WTC11 (cell line): ENCODE data around the gene PDCD10. TPM values are rescaled to one million over a fixed set of nuclear protein-coding genes. Genes with fewer than 3 reads are reported as not detected.

Experiments
- ATAC-seq: fragments of 200-7000 bp; cut with Tn5 transposase; 2 replicates; pipeline ENCODE4 v1.10.0; 2021; ENCODE audit warnings: mild to moderate bottlenecking, moderate library complexity
- Bru-seq: library from RNA; stranded (reverse); fragments of 400-500 nt; gene quantifications from one replicate; lab custom pipeline; 2021; lab: Mats Ljungman, UMichigan
- CTCF ChIA-PET: fragments of 300-600 bp; sonication (Branson Sonifier 250); formaldehyde crosslinking; loops from one replicate; lab custom pipeline; 2021; ENCODE audit warnings: antibody characterized with exemption; lab: Charles Lee
- POLR2A ChIA-PET: fragments of 350-600 bp; sonication (Branson Sonifier 250); formaldehyde crosslinking; loops from one replicate; lab custom pipeline; 2021; ENCODE audit warnings: antibody characterized with exemption; lab: Charles Lee
- DNase-seq: peaks from one replicate; pipeline ENCODE4 v3.0.0; 2021; ENCODE audit warnings: low spot score
- H3K27ac Mint-ChIP-seq: 2 replicates; pipeline ENCODE4 v1.8.0; 2021; ENCODE audit warnings: mixed read lengths
- H3K27me3 Mint-ChIP-seq: 2 replicates; pipeline ENCODE4 v1.8.0; 2021; ENCODE audit warnings: low read depth, mild to moderate bottlenecking, moderate library complexity, mixed read lengths
- H3K36me3 Mint-ChIP-seq: 2 replicates; pipeline ENCODE4 v1.8.0; 2021; ENCODE audit warnings: mixed read lengths
- H3K4me1 Mint-ChIP-seq: 2 replicates; pipeline ENCODE4 v1.8.0; 2022; ENCODE audit warnings: mixed read lengths
- H3K4me3 Mint-ChIP-seq: 2 replicates; pipeline ENCODE4 v1.8.0; 2021; ENCODE audit warnings: mild to moderate bottlenecking, moderate library complexity, mixed read lengths
- H3K9me3 Mint-ChIP-seq: 2 replicates; pipeline ENCODE4 v1.8.0; 2021; ENCODE audit warnings: mixed read lengths
- ATF1 ChIP-seq: sonication (generic); formaldehyde crosslinking; IDR thresholded peaks from 2 replicates; pipeline ENCODE4 v1.8.1; 2023; ENCODE audit warnings: mild to moderate bottlenecking, moderate library complexity, missing genetic modification reagents
- CDX4 ChIP-seq: fragments of 250-450 bp; sonication (Bioruptor Pico); IDR thresholded peaks from 2 replicates; pipeline ENCODE4 v1.9.0; 2021; ENCODE audit warnings: moderate library complexity, mild to moderate bottlenecking, inconsistent platforms, borderline replicate concordance
- CREM ChIP-seq: sonication (generic); formaldehyde crosslinking; IDR thresholded peaks from 2 replicates; pipeline ENCODE4 v1.8.1; 2022; ENCODE audit warnings: mild to moderate bottlenecking, missing genetic modification reagents, moderate library complexity
- EMX1 ChIP-seq: fragments of 250-450 bp; sonication (Bioruptor Pico); IDR thresholded peaks from 2 replicates; pipeline ENCODE4 v1.8.0; 2021; ENCODE audit warnings: mild to moderate bottlenecking
- ERG ChIP-seq: fragments of 250-450 bp; sonication (Bioruptor Pico); IDR thresholded peaks from 2 replicates; pipeline ENCODE4 v1.8.0; 2021; ENCODE audit warnings: mild to moderate bottlenecking
- ESRRA ChIP-seq: sonication (generic); formaldehyde crosslinking; IDR thresholded peaks from 2 replicates; pipeline ENCODE4 v1.8.1; 2022; ENCODE audit warnings: mild to moderate bottlenecking, missing genetic modification reagents, borderline replicate concordance
- ETV6 ChIP-seq: sonication (generic); formaldehyde crosslinking; IDR thresholded peaks from 2 replicates; pipeline ENCODE4 v1.8.1; 2022; ENCODE audit warnings: mild to moderate bottlenecking, missing genetic modification reagents
- FOXK1 ChIP-seq: sonication (generic); formaldehyde crosslinking; IDR thresholded peaks from 2 replicates; pipeline ENCODE4 v1.8.0; 2022; ENCODE audit warnings: mild to moderate bottlenecking, moderate library complexity, missing genetic modification reagents
- FOXP1 ChIP-seq: sonication (generic); formaldehyde crosslinking; IDR thresholded peaks from 2 replicates; pipeline ENCODE4 v1.8.0; 2022; ENCODE audit warnings: missing genetic modification reagents, mild to moderate bottlenecking, moderate library complexity, borderline replicate concordance
- GABPB1 ChIP-seq: sonication (generic); formaldehyde crosslinking; IDR thresholded peaks from 2 replicates; pipeline ENCODE4 v1.8.1; 2023; ENCODE audit warnings: mild to moderate bottlenecking, missing genetic modification reagents
- GRHL2 ChIP-seq: fragments of 250-450 bp; sonication (Bioruptor Pico); IDR thresholded peaks from 2 replicates; pipeline ENCODE4 v1.8.0; 2022; ENCODE audit warnings: mild to moderate bottlenecking, moderate library complexity; ENCODE audit not compliant: insufficient replicate concordance, severe bottlenecking
- HMGXB4 ChIP-seq: sonication (generic); formaldehyde crosslinking; IDR thresholded peaks from 2 replicates; pipeline ENCODE4 v1.8.1; 2023; ENCODE audit warnings: mild to moderate bottlenecking, moderate library complexity, missing genetic modification reagents
- MAX ChIP-seq: sonication (generic); formaldehyde crosslinking; IDR thresholded peaks from 2 replicates; pipeline ENCODE4 v1.8.0; 2022; ENCODE audit warnings: mild to moderate bottlenecking, missing genetic modification reagents
- MXD4 ChIP-seq: fragments of 250-450 bp; sonication (Bioruptor Pico); IDR thresholded peaks from 2 replicates; pipeline ENCODE4 v1.8.0; 2021; ENCODE audit warnings: mild to moderate bottlenecking, moderate library complexity, borderline replicate concordance
- MYBL2 ChIP-seq: sonication (generic); formaldehyde crosslinking; IDR thresholded peaks from 2 replicates; pipeline ENCODE4 v1.8.1; 2023; ENCODE audit warnings: mild to moderate bottlenecking, moderate library complexity, missing genetic modification reagents
- NFATC4 ChIP-seq: fragments of 250-450 bp; sonication (Bioruptor Pico); IDR thresholded peaks from 2 replicates; pipeline ENCODE4 v1.9.0; 2021; ENCODE audit warnings: mild to moderate bottlenecking
- NFE2L1 ChIP-seq: sonication (generic); formaldehyde crosslinking; IDR thresholded peaks from 2 replicates; pipeline ENCODE4 v1.8.1; 2023; ENCODE audit warnings: missing genetic modification reagents
- NFYB ChIP-seq: sonication (generic); formaldehyde crosslinking; conservative IDR thresholded peaks from 2 replicates; pipeline ENCODE4 v1.8.0; 2022; ENCODE audit warnings: low read depth, missing genetic modification reagents
- NR3C1 ChIP-seq: sonication (generic); formaldehyde crosslinking; conservative IDR thresholded peaks from 2 replicates; pipeline ENCODE4 v1.8.1; 2023; ENCODE audit warnings: low read depth, mild to moderate bottlenecking, missing genetic modification reagents
- PRRX2 ChIP-seq: fragments of 250-450 bp; sonication (Bioruptor Pico); IDR thresholded peaks from 2 replicates; pipeline ENCODE4 v1.8.0; 2021; ENCODE audit warnings: mild to moderate bottlenecking
- SOX15 ChIP-seq: fragments of 250-450 bp; sonication (Bioruptor Pico); IDR thresholded peaks from 2 replicates; pipeline ENCODE4 v1.9.0; 2021; ENCODE audit warnings: mild to moderate bottlenecking
- SP1 ChIP-seq: sonication (generic); formaldehyde crosslinking; conservative IDR thresholded peaks from 2 replicates; pipeline ENCODE4 v1.8.1; 2022; ENCODE audit warnings: missing genetic modification reagents
- TEAD1 ChIP-seq: sonication (generic); formaldehyde crosslinking; IDR thresholded peaks from 2 replicates; pipeline ENCODE4 v1.8.0; 2022; ENCODE audit warnings: mild to moderate bottlenecking, missing genetic modification reagents
- TP53 ChIP-seq: sonication (generic); formaldehyde crosslinking; IDR thresholded peaks from 2 replicates; pipeline ENCODE4 v1.8.1; 2023; ENCODE audit warnings: mild to moderate bottlenecking, missing genetic modification reagents
- ZNF121 ChIP-seq: sonication (generic); formaldehyde crosslinking; IDR thresholded peaks from 2 replicates; pipeline ENCODE4 v1.8.0; 2023; ENCODE audit warnings: missing genetic modification reagents
- ZNF416 ChIP-seq: fragments of 250-450 bp; sonication (Bioruptor Pico); IDR thresholded peaks from 2 replicates; pipeline ENCODE4 v1.9.0; 2021; ENCODE audit warnings: mild to moderate bottlenecking, inconsistent platforms
- ZNF671 ChIP-seq: fragments of 250-450 bp; sonication (Bioruptor Pico); IDR thresholded peaks from 2 replicates; pipeline ENCODE4 v1.8.0; 2021; ENCODE audit warnings: mild to moderate bottlenecking
- long read RNA-seq, 3 experiments: library from RNA in 1 of 3; library from capped mRNA in 1 of 3; library from polyadenylated mRNA in 1 of 3; unstranded in 2 of 3; stranded (forward) in 1 of 3; transcript quantifications; one replicate each; pipeline ENCODE4 v2.0.0, GENCODE V29; 2021
- total RNA-seq: library from RNA; stranded (reverse); gene quantifications from 3 replicates; pipeline ENCODE4 v1.2.3, GENCODE V29; 2021
- TF ChIP-seq, protein P1 (sequence below): sonication (generic); formaldehyde crosslinking; IDR thresholded peaks from 2 replicates; pipeline ENCODE4 v1.8.0; 2023; ENCODE audit warnings: missing genetic modification reagents
- TF ChIP-seq, protein P2 (sequence below): sonication (generic); formaldehyde crosslinking; IDR thresholded peaks from 2 replicates; pipeline ENCODE4 v1.8.1; 2023; ENCODE audit warnings: mild to moderate bottlenecking, missing genetic modification reagents, moderate library complexity

Gene PDCD10
- 58.3 to 60.8 TPM (median 58.5 TPM) in 3 replicates for total RNA-seq
- Bru-seq, nascent RNA, result percentile 95 among the genes with signal in this experiment
- long read RNA-seq, experiment 1, transcript PDCD10-218 (8 exons, 1,276 nt), result major isoform, 198 of 311 reads
- long read RNA-seq, experiment 1, transcript PDCD10-208 (9 exons, 1,360 nt), result minor isoform, 75 of 311 reads
- long read RNA-seq, experiment 1, transcript PDCD10-202 (8 exons, 934 nt), result minor isoform, 6 of 311 reads
- long read RNA-seq, experiment 1, partial matches to known transcripts, result 12 of 311 reads
- long read RNA-seq, experiment 1, other reads (novel, unspliced or antisense), result 19 of 311 reads
- long read RNA-seq, experiment 2, transcript PDCD10-208 (9 exons, 1,360 nt), result minor isoform, 21 of 90 reads
- long read RNA-seq, experiment 2, transcript PDCD10-218 (8 exons, 1,276 nt), result major isoform, 36 of 90 reads
- long read RNA-seq, experiment 2, partial matches to known transcripts, result 15 of 90 reads
- long read RNA-seq, experiment 2, other reads (novel, unspliced or antisense), result 15 of 90 reads
- long read RNA-seq, experiment 3, transcript PDCD10-218 (8 exons, 1,276 nt), result major isoform, 143 of 210 reads
- long read RNA-seq, experiment 3, transcript PDCD10-208 (9 exons, 1,360 nt), result minor isoform, 39 of 210 reads
- long read RNA-seq, experiment 3, partial matches to known transcripts, result 7 of 210 reads
- long read RNA-seq, experiment 3, other reads (novel, unspliced or antisense), result 18 of 210 reads

DNA sequence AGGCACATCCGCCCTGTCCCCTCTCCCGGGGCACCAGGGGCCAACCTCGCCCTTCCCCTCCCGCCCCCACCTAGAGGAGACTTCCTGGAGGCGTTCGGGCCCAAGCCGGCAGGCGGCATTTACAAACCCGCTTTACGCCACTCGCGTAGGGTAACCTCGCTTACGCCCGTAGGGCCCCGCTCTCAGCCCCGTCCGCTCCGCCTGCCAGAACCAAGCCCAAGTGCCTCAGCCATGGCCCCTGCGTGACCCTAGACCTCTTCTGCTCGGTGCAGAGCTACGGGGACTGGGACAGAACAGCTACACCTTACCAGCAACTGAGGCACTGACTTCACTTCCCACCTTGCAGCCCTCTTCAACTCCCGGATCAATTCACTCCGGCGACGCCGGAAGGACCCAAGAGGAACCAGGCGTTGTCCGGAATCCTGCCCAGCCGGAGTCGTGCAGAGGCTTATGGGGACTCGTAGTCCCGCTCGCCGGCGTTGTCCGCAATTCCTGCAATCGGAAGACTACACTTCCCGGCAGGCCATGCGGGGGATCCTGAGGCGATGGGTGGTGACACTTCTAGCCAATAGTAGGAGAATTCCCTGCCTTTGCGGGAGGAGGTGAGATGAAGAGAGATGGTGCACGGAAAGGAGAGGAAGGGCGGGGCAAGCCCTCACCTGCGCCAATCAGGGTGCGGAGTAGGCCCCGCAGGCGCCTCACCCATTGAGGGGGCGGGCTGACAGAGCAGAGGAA is at the start of gene PDCD10:
TSS of gene PDCD10 (minus strand) at position 395 of the 735 bp plus-strand sequence. CDS start 14,735 bp downstream, outside the sequence.
- peak; percentile 87 for ATAC-seq
- peak; percentile 99 for DNase-seq
- H3K4me3 Mint-ChIP-seq, result no peak within 1 kb of the TSS
- no peak within 1 kb of the TSS for H3K27ac Mint-ChIP-seq
- ChIA-PET POLR2A (interaction anchor here (1.0 to 1.4 kb wide), 2 partner anchors 23 to 354 kb away, joined by 3 to 7 read pairs; partner anchors contain the start of gene ZBBX), CTCF (interaction anchor here (1.6 to 2.0 kb wide), 2 partner anchors 147 to 354 kb away, joined by 8 to 15 read pairs; partner anchors contain the start of gene ZBBX)
- no peaks in the 10 kb centered on the region for H3K36me3 Mint-ChIP-seq
- peaks cover 49% of the 10 kb centered on the region for H3K4me1 Mint-ChIP-seq
- no peaks in the 10 kb centered on the region for H3K27me3 Mint-ChIP-seq
- no peaks in the 10 kb centered on the region for H3K9me3 Mint-ChIP-seq
- TF ChIP-seq SP1 (CRISPR knock-in tag) (peak; percentile 68), FOXK1 (peak; percentile 38; the same call in 1 of the 2 replicates), GABPB1 (CRISPR knock-in tag) (0 out of 2 replicates have a peak, but pooled peaks have one; percentile 31), CREM (CRISPR knock-in tag) (peak; percentile 37; the same call in 1 of the 2 replicates), EMX1 (CRISPR knock-in tag) (no peak), HMGXB4 (CRISPR knock-in tag) (0 out of 2 replicates have a peak, but pooled peaks have one; percentile 21), ERG (0 out of 2 replicates have a peak, but pooled peaks have one; percentile 53), ATF1 (no peak), CDX4 (CRISPR knock-in tag) (no peak), NR3C1 (CRISPR knock-in tag) (no peak), GRHL2 (CRISPR knock-in tag) (no peak), SOX15 (CRISPR knock-in tag) (no peak), MXD4 (no peak), ETV6 (CRISPR knock-in tag) (peak; percentile 90), MYBL2 (CRISPR knock-in tag) (0 out of 2 replicates have a peak, but pooled peaks have one; percentile 23), MAX (CRISPR knock-in tag) (peak; percentile 34; the same call in 1 of the 2 replicates), ESRRA (CRISPR knock-in tag) (0 out of 2 replicates have a peak, but pooled peaks have one; percentile 24), TP53 (CRISPR knock-in tag) (0 out of 2 replicates have a peak, but pooled peaks have one; percentile 54), NFATC4 (CRISPR knock-in tag) (no peak), TEAD1 (CRISPR knock-in tag) (peak; percentile 78), ZNF671 (no peak), ZNF416 (CRISPR knock-in tag) (0 out of 2 replicates have a peak, but pooled peaks have one; percentile 8), NFE2L1 (CRISPR knock-in tag) (peak; percentile 44; the same call in 1 of the 2 replicates), PRRX2 (CRISPR knock-in tag) (peak; percentile 83), NFYB (no peak; the same call in 1 of the 2 replicates), ZNF121 (CRISPR knock-in tag) (peak; percentile 62; the same call in 1 of the 2 replicates), FOXP1 (CRISPR knock-in tag) (peak; percentile 54; the same call in 1 of the 2 replicates)
- TF ChIP-seq, protein P1, sequence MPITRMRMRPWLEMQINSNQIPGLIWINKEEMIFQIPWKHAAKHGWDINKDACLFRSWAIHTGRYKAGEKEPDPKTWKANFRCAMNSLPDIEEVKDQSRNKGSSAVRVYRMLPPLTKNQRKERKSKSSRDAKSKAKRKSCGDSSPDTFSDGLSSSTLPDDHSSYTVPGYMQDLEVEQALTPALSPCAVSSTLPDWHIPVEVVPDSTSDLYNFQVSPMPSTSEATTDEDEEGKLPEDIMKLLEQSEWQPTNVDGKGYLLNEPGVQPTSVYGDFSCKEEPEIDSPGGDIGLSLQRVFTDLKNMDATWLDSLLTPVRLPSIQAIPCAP (CRISPR knock-in tag), result no peak
- TF ChIP-seq, protein P2, sequence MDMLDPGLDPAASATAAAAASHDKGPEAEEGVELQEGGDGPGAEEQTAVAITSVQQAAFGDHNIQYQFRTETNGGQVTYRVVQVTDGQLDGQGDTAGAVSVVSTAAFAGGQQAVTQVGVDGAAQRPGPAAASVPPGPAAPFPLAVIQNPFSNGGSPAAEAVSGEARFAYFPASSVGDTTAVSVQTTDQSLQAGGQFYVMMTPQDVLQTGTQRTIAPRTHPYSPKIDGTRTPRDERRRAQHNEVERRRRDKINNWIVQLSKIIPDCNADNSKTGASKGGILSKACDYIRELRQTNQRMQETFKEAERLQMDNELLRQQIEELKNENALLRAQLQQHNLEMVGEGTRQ (CRISPR knock-in tag), result no peak; the same call in 1 of the 2 replicates
